AG09309 (cell line): ENCODE data around the gene USP17L28.
"Not testable (repeated sequence)": the region's sequence is repeated elsewhere in the genome, so short reads cannot be mapped to it uniquely, and the experiment has no call there.

Experiments used
- DNase-seq: peaks from one replicate; pipeline ENCODE4 v3.0.0-alpha.2; 2010; ENCODE audit warnings: low read depth
- H3K4me3 ChIP-seq: 2 replicates; pipeline ENCODE4 v1.5.1; 2011; ENCODE audit warnings: mild to moderate bottlenecking, low read depth, low read length, moderate library complexity; ENCODE audit not compliant: control insufficient read depth
- TF ChIP-seq, protein P1 (sequence below): IDR thresholded peaks from 2 replicates; pipeline ENCODE4 v1.5.1; 2011; ENCODE audit warnings: mild to moderate bottlenecking, low read depth, low read length, inconsistent platforms; ENCODE audit not compliant: insufficient read depth, control insufficient read depth; ENCODE audit errors: missing control alignments

The USP17L28 gene

DNA sequence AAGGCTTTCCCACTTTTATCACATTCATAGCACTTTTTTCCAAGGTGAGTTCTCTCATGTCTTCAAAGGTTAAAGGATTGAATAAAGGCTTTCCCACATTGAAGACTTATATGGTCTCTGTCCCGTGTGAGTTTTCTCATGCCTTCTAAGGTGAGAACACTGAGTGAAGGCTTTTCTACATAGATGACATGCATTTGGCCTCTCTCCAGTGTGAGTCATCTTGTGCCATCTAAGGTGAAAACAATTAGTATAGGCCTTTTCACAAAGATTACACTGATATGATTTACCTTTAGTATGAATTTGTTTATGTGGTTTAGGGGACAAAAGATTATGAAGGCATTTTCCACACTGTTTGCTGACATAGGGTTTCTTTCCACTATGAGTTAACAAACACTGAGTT lies 35.4 kb downstream of the USP17L28 start:
- no peak for DNase-seq
- TF ChIP-seq, protein P1, sequence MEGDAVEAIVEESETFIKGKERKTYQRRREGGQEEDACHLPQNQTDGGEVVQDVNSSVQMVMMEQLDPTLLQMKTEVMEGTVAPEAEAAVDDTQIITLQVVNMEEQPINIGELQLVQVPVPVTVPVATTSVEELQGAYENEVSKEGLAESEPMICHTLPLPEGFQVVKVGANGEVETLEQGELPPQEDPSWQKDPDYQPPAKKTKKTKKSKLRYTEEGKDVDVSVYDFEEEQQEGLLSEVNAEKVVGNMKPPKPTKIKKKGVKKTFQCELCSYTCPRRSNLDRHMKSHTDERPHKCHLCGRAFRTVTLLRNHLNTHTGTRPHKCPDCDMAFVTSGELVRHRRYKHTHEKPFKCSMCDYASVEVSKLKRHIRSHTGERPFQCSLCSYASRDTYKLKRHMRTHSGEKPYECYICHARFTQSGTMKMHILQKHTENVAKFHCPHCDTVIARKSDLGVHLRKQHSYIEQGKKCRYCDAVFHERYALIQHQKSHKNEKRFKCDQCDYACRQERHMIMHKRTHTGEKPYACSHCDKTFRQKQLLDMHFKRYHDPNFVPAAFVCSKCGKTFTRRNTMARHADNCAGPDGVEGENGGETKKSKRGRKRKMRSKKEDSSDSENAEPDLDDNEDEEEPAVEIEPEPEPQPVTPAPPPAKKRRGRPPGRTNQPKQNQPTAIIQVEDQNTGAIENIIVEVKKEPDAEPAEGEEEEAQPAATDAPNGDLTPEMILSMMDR, result no peak

GRCh38 chr4:9389001-9389400 lies 40.3 kb downstream of the USP17L28 start:
- DNase-seq, H3K4me3 ChIP-seq: not testable (repeated sequence)

More for the DNA sequence above, 35.4 kb downstream of the USP17L28 start:
- no peak overlapping the region for H3K4me3 ChIP-seq
